Neural cell (in vitro differentiated cells): ENCODE data around the gene SND1.

Experiments used
- CTCF ChIP-seq: fragments of 450-650 bp; IDR thresholded peaks from 2 replicates; pipeline ENCODE4 v1.5.1; 2014; ENCODE audit warnings: antibody characterized with exemption, mild to moderate bottlenecking, moderate library complexity; ENCODE audit not compliant: poor library complexity, severe bottlenecking
- EP300 ChIP-seq: fragments of 450-650 bp; conservative IDR thresholded peaks from 2 replicates; pipeline ENCODE4 v1.6.1; 2014; ENCODE audit warnings: antibody characterized with exemption, mild to moderate bottlenecking, moderate library complexity; ENCODE audit not compliant: poor library complexity, severe bottlenecking
- EZH2 ChIP-seq: fragments of 200-600, 300-800 bp; shearing (Covaris generic), sonication (generic); IDR thresholded peaks from 2 replicates; pipeline ENCODE4 v1.6.1; 2014; ENCODE audit warnings: antibody characterized with exemption, low read length, borderline replicate concordance, mild to moderate bottlenecking; ENCODE audit not compliant: insufficient read depth, poor library complexity, severe bottlenecking
- POLR2AphosphoS5 ChIP-seq: IDR thresholded peaks from 2 replicates; pipeline ENCODE4 v1.6.1; 2012
- RAD21 ChIP-seq: fragments of 450-650 bp; conservative IDR thresholded peaks from 2 replicates; pipeline ENCODE4 v1.6.1; 2014; ENCODE audit warnings: antibody characterized with exemption, mild to moderate bottlenecking, moderate library complexity
- REST ChIP-seq: IDR thresholded peaks from 2 replicates; pipeline ENCODE4 v1.6.1; 2012; ENCODE audit warnings: borderline replicate concordance
- SMC3 ChIP-seq: fragments of 450-650 bp; conservative IDR thresholded peaks from 2 replicates; pipeline ENCODE4 v1.6.1; 2014; ENCODE audit warnings: antibody characterized with exemption, mild to moderate bottlenecking, moderate library complexity; ENCODE audit not compliant: poor library complexity
- TAF1 ChIP-seq: IDR thresholded peaks from 2 replicates; pipeline ENCODE4 v1.6.1; 2012; ENCODE audit warnings: low read depth

- TF ChIP-seq EZH2 (no peak), RAD21 (no peak), CTCF (no peak), POLR2AphosphoS5 (no peak), SMC3 (no peak), EP300 (no peak), REST (no peak), TAF1 (no peak)
Observed at GRCh38 chr7:128040205-128040604, 388.2 kb downstream of the SND1 start.
